Neutrophil (primary cell): ENCODE data around the gene CTPS2.

Source experiments
- H3K27ac ChIP-seq: fragments of 200-600 bp; sonication (generic); 2 replicates; pipeline ENCODE4 v1.5.1; 2016; ENCODE audit warnings: mild to moderate bottlenecking, moderate library complexity
- H3K27me3 ChIP-seq: fragments of 200-600 bp; sonication (generic); 2 replicates; pipeline ENCODE4 v1.6.0; 2016; ENCODE audit warnings: mild to moderate bottlenecking
- H3K36me3 ChIP-seq: fragments of 200-600 bp; sonication (generic); 2 replicates; pipeline ENCODE4 v1.5.1; 2017
- H3K4me1 ChIP-seq, 2 experiments: fragments of 200-600 bp in 1 of 2; sonication (generic) in 1 of 2; 1 replicate in 1 of 2; 2 replicates in 1 of 2; pipeline versions ENCODE4 v1.5.1 to v1.6.1; 2013 to 2016; ENCODE audit warnings: low read depth in 1 of 2, low read length in 1 of 2, mild to moderate bottlenecking in 1 of 2, moderate library complexity in 1 of 2; ENCODE audit not compliant: control insufficient read depth in 1 of 2, insufficient read depth in 1 of 2
- H3K4me3 ChIP-seq, 2 experiments: fragments of 200-600 bp in 1 of 2; sonication (generic) in 1 of 2; 1 replicate in 1 of 2; 2 replicates in 1 of 2; pipeline ENCODE4 v1.5.1; 2013 to 2016; ENCODE audit warnings: low read depth in 1 of 2, low read length in 1 of 2, mild to moderate bottlenecking in 1 of 2, moderate library complexity in 1 of 2
- H3K9me3 ChIP-seq: fragments of 200-600 bp; sonication (generic); 2 replicates; pipeline ENCODE4 v1.5.1; 2016
- TF ChIP-seq, protein P1 (sequence below): fragments of 200-600 bp; sonication (generic); IDR thresholded peaks from 2 replicates; pipeline ENCODE4 v1.5.1; 2016; ENCODE audit warnings: antibody characterized with exemption

Gene CTPS2

DNA sequence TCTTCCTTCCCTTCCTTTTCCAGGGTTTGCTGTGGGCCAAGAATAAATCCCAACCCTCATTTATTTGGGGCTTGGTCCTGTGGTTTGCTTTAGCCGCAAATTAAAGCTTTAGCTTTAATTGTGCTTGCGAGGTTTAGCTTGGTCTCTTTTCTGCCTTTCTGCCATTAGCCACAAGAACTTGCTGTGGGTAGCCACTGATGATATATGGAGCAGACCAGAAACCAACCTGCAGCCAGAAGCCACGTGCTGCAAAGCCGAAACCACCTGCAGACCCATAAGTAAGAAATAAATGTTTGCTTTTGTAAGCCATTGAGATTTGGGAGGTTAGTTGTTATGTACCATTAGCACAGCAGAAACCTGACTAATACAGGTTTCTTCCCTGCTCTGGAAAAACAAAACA, 152.3 kb downstream of the CTPS2 start:
- H3K27ac ChIP-seq, result no peak overlapping the region
- H3K27me3 ChIP-seq, result no peaks in the 10 kb centered on the region
- H3K4me3 ChIP-seq, result no peak overlapping the region
- H3K4me1 ChIP-seq, result no peaks in the 10 kb centered on the region
- H3K9me3 ChIP-seq, result no peaks in the 10 kb centered on the region
- TF ChIP-seq, protein P1, sequence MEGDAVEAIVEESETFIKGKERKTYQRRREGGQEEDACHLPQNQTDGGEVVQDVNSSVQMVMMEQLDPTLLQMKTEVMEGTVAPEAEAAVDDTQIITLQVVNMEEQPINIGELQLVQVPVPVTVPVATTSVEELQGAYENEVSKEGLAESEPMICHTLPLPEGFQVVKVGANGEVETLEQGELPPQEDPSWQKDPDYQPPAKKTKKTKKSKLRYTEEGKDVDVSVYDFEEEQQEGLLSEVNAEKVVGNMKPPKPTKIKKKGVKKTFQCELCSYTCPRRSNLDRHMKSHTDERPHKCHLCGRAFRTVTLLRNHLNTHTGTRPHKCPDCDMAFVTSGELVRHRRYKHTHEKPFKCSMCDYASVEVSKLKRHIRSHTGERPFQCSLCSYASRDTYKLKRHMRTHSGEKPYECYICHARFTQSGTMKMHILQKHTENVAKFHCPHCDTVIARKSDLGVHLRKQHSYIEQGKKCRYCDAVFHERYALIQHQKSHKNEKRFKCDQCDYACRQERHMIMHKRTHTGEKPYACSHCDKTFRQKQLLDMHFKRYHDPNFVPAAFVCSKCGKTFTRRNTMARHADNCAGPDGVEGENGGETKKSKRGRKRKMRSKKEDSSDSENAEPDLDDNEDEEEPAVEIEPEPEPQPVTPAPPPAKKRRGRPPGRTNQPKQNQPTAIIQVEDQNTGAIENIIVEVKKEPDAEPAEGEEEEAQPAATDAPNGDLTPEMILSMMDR, result no peak
- H3K36me3 ChIP-seq, result no peaks in the 10 kb centered on the region

DNA sequence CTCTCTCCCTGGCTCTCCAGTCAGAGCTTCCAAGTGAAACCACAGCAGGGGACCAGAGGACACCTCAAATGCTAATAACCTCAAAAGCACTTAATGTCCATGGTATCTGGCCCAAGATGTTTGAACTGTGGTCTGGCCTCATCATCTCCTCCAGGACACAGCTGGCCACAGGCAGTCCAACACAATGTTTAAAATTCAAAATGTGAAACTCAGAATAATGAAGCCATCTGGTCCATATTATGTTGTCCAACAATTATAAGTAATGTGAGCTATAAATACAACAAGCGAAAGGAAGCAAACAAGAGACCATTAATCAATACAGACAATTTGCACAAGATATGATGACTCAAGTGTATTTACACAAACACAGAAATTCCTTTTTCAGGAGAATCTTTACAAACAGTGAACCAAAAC, 153.3 kb downstream of the CTPS2 start:
- Histone ChIP-seq H3K4me3 (no peak overlapping the region), H3K9me3 (no peaks in the 10 kb centered on the region), H3K36me3 (no peaks in the 10 kb centered on the region), H3K4me1 (no peaks in the 10 kb centered on the region), H3K27ac (no peak overlapping the region), H3K27me3 (no peaks in the 10 kb centered on the region)
- TF ChIP-seq, protein P1, result no peak

DNA sequence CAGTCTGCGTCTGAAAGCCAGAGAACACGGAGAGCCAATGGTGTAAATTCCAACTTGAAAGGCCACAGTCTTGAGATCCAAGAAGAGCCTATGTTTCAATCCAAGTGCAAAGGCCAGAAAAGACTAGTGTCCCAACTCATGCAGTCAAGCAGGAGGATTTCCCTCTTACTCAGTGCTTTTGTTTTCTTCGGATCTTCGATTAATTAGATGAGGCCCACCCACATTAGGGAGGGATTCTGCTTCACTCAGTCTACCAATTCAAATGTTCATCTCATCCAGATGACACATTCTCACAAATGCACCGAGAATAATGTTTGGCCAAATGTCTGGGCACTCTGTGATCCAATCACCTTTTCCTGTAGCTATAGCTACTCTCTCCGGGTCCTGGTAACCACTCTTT, 154.0 kb downstream of the CTPS2 start:
- Histone ChIP-seq H3K9me3 (no peaks in the 10 kb centered on the region), H3K27me3 (no peaks in the 10 kb centered on the region), H3K36me3 (no peaks in the 10 kb centered on the region), H3K4me3 (no peak overlapping the region), H3K4me1 (no peaks in the 10 kb centered on the region), H3K27ac (no peak overlapping the region)
- TF ChIP-seq, protein P1, result no peak

DNA sequence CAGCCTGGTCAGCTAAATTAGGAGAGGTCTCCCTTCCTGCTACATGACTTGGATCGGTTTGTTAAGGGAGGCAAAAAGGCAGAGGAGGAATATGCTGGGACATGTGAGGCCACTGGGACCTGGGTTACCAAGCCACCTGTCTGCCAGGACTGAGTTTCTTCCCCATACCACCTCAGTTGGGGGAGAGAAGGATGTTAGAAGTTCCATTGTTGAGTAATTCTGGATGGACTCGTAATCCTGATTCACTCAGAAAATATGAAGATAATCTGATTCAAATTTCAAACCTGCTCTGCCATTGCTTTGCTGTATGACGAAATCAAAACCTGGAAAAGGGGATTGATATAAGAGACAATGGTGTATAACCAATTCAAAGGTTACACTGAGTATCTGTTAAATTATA, 159.9 kb downstream of the CTPS2 start:
- no peaks in the 10 kb centered on the region for H3K4me1 ChIP-seq
- H3K9me3 ChIP-seq, result no peaks in the 10 kb centered on the region
- H3K36me3 ChIP-seq, result no peaks in the 10 kb centered on the region
- no peak overlapping the region for H3K27ac ChIP-seq
- TF ChIP-seq, protein P1, result no peak
- no peak overlapping the region for H3K4me3 ChIP-seq
- H3K27me3 ChIP-seq, result no peaks in the 10 kb centered on the region

DNA sequence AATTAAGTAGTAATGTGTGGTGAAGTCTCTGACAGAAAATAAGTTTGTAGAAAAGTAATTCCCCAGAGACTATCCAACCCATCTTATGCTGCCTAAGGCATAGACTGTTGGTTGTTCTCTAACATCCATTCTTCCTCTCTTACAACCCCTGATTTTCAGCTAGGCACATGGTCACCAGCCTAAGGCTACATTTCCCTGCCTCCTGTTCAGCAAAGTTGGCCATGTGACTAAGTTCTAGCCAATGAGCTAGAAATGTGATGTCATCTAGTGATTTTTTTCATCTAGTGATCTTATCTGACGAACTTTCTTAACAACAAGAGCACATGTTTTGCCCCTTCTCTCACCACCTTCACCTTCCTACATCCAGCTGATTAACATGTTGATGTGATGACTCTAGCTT, 164.8 kb downstream of the CTPS2 start:
- Histone ChIP-seq H3K4me3 (no peak overlapping the region), H3K9me3 (no peaks in the 10 kb centered on the region), H3K4me1 (no peaks in the 10 kb centered on the region), H3K36me3 (no peaks in the 10 kb centered on the region), H3K27ac (no peak overlapping the region), H3K27me3 (no peaks in the 10 kb centered on the region)
- TF ChIP-seq, protein P1, result no peak

DNA sequence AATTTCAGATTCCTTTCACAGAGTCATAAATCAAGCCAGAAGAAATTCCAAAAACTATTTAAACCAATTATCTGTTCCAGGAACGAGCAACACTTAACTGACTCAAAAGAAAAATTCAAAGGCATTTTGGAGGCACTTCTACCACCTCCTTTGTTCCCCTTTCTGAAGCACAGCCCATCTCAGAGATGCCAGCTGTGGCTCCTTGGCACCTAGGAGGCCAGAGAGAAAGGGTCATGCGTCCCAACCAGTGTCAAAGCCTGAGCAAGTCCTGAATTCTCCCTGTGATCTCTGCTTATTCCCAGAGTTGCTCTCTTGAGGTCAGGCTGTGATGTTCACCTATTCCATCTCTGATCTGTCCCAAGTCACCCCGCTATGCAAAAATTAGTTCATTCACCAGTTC, 167.5 kb downstream of the CTPS2 start:
- Histone ChIP-seq H3K9me3 (no peaks in the 10 kb centered on the region), H3K4me3 (no peak overlapping the region), H3K36me3 (no peaks in the 10 kb centered on the region), H3K27ac (no peak overlapping the region), H3K4me1 (no peaks in the 10 kb centered on the region), H3K27me3 (no peaks in the 10 kb centered on the region)
- TF ChIP-seq, protein P1, result no peak
